ENCODE data around the gene IFI44. TPM values are rescaled to one million over a fixed set of nuclear protein-coding genes. Genes with fewer than 3 reads are reported as not detected.

IFI44 gene
- 10 to 100 TPM; 11.1 to 20.8 (median 18.4) TPM for polyA plus RNA-seq (ENCODE audit: insufficient read length in 4 of 4)

- peak; percentile 29 to 71 (median 30) for DNase-seq (ENCODE audit: low read depth in 4 of 4, low spot score in 2 of 4)
These were observed at the start of gene IFI44 for GRCh38 chr1:78649628-78650027. Gene IFI44 (plus strand): TSS chr1:78649831. CDS start chr1:78650196, 365 bp downstream.

- no peak for DNase-seq (ENCODE audit: low read depth in 4 of 4, low spot score in 2 of 4)
These were observed 48.6 kb upstream of the IFI44 start for GRCh38 chr1:78601068-78601467.

- no peak for DNase-seq (ENCODE audit: low read depth in 4 of 4, low spot score in 2 of 4)
These were observed 46.4 kb upstream of the IFI44 start for GRCh38 chr1:78603206-78603605.

- DNase-seq (ENCODE audit: low read depth in 4 of 4, low spot score in 2 of 4) = no peak
These were observed 45.0 kb upstream of the IFI44 start for GRCh38 chr1:78604643-78605042.

GRCh38 chr1:78606274-78606673 is 43.4 kb upstream of the IFI44 start:
- no peak for DNase-seq (ENCODE audit: low read depth in 4 of 4, low spot score in 2 of 4)

- no peak for DNase-seq (ENCODE audit: low read depth in 4 of 4, low spot score in 2 of 4)
These were observed 42.2 kb upstream of the IFI44 start for GRCh38 chr1:78607334-78607927.

- no peak for DNase-seq (ENCODE audit: low read depth in 4 of 4, low spot score in 2 of 4)
These were observed 41.7 kb upstream of the IFI44 start for GRCh38 chr1:78607944-78608343.

- peak; percentile 58 to 84 (median 64) for DNase-seq (ENCODE audit: low read depth in 4 of 4, low spot score in 2 of 4)
These were observed 32.0 kb upstream of the IFI44 start for GRCh38 chr1:78617615-78618026.

- no peak for DNase-seq (ENCODE audit: low read depth in 4 of 4, low spot score in 2 of 4)
These were observed 30.6 kb upstream of the IFI44 start for GRCh38 chr1:78619032-78619431.

GRCh38 chr1:78619446-78619802 is 30.2 kb upstream of the IFI44 start:
- DNase-seq (ENCODE audit: low read depth in 4 of 4, low spot score in 2 of 4) = no peak

- peak in 3 of 4 donors; percentile 20 to 48 (median 31) for DNase-seq (ENCODE audit: low read depth in 4 of 4, low spot score in 2 of 4)
These were observed 29.6 kb upstream of the IFI44 start, which contains the start of gene IFI44L for GRCh38 chr1:78619803-78620579. Gene IFI44L (plus strand): TSS chr1:78620448. CDS start chr1:78627916, 7,468 bp downstream.

GRCh38 chr1:78620666-78621065 is 29.0 kb upstream of the IFI44 start:
- no peak for DNase-seq (ENCODE audit: low read depth in 4 of 4, low spot score in 2 of 4)

GRCh38 chr1:78622548-78622947 is 27.1 kb upstream of the IFI44 start:
- DNase-seq (ENCODE audit: low read depth in 4 of 4, low spot score in 2 of 4) = no peak

GRCh38 chr1:78624035-78624434 is 25.6 kb upstream of the IFI44 start:
- DNase-seq (ENCODE audit: low read depth in 4 of 4, low spot score in 2 of 4) = no peak

- no peak for DNase-seq (ENCODE audit: low read depth in 4 of 4, low spot score in 2 of 4)
These were observed 22.3 kb upstream of the IFI44 start for GRCh38 chr1:78627321-78627720.

GRCh38 chr1:78630600-78630999 is 19.0 kb upstream of the IFI44 start:
- no peak for DNase-seq (ENCODE audit: low read depth in 4 of 4, low spot score in 2 of 4)

- DNase-seq (ENCODE audit: low read depth in 4 of 4, low spot score in 2 of 4) = no peak
These were observed 16.4 kb upstream of the IFI44 start for GRCh38 chr1:78633209-78633608.

- DNase-seq (ENCODE audit: low read depth in 4 of 4, low spot score in 2 of 4) = no peak
These were observed 9.2 kb upstream of the IFI44 start for GRCh38 chr1:78640462-78640861.

- no peak for DNase-seq (ENCODE audit: low read depth in 4 of 4, low spot score in 2 of 4)
These were observed 8.1 kb upstream of the IFI44 start for GRCh38 chr1:78641558-78641957.

- DNase-seq (ENCODE audit: low read depth in 4 of 4, low spot score in 2 of 4) = no peak
These were observed 3.9 kb upstream of the IFI44 start for GRCh38 chr1:78645723-78646122.

GRCh38 chr1:78647238-78647637 is 2.4 kb upstream of the IFI44 start:
- DNase-seq (ENCODE audit: low read depth in 4 of 4, low spot score in 2 of 4) = no peak

GRCh38 chr1:78650114-78650660 is 556 bp downstream of the IFI44 start:
- no peak for DNase-seq (ENCODE audit: low read depth in 4 of 4, low spot score in 2 of 4)
